ENCODE data around the gene CERK.

The CERK gene

DNA sequence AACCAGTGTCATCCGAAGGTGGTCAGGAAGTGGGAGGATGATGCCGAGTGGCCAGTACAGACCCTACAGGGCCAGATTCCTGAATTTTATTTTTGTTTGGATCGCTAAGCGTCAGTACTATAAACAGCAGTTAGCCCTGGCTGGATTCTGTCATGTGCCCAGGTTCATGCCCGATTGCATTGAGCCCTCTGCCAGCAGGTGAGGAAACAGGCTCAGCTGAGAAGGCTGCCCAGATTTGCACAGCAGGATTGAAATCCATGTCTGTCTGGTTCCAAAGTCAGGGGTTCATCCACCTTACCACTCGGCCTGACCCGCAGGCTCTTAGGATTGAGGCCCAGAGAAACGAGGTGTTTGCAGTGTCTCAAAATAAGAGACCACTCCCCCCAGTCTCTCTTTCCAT, 15.3 kb upstream of the CERK start:
- no peak for DNase-seq
- intact Hi-C loops (cut with DNase I), result no loop called here

DNA sequence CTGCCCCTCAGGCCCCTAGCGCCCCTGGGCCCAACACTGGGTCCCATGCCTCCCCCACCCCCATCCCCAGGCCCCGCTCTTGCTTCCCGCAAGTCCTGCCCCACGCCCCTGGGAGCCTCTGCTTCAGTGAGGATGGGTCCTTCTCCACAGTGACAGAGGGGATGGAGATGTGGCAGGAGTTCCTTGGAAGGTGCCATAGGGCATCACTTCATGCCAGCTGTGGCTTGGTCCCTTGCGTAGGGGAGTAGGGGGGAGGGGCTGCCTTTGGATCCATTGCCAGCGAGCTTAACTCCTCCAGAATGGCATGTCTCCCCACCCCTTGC, 14.9 kb upstream of the CERK start:
- intact Hi-C loops (cut with DNase I), result no loop called here
- no peak for DNase-seq

GRCh38 chr22:46752286-46752987, 14.4 kb upstream of the CERK start:
- no peak for DNase-seq
- intact Hi-C loops (cut with DNase I), result no loop called here

DNA sequence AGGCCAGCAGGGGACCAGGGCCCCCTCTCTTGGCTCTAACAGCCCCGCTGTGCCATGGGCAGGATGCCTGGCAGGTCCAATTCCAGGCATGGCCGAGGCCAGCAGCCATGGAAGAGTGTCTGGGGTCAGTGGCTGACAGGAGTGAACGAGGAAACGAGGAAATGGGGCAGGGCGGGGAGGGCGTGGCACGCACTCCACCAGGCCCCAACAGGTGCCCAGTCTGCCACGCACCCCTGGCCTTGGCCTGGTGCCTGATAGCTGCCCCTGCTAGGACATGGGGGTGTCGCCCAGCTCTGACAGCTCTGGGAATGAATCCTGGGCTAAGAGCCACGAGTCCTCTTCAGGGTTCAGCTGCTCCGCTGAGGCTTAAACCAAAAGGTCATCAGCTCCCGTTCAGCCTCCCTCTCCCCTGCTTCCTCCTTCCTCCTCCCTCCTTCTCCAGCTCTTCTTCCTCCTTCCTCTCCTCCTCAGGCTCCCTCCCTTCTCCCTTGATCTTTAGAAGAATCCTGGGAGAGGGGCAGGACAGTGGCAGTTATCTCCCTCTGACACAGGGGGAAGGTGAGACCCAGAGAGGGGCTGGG, 12.9 kb upstream of the CERK start:
- intact Hi-C loops (cut with DNase I), result no loop called here
- DNase-seq, result no peak

DNA sequence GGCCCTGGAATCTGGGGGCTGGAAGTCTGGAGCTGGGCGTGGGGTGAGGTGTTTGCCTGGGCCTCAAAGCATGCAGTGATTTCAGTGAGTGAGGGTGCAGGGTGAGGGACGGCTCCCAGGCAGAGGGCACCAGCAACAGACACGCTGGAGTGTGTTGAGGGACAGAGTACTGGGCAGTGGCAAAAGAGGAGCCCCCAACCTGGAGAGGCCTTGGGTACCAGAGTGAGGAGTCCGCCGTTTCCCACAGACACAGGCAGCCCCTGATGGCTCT, 12.4 kb upstream of the CERK start:
- no peak for DNase-seq
- intact Hi-C loops (cut with DNase I), result no loop called here

DNA sequence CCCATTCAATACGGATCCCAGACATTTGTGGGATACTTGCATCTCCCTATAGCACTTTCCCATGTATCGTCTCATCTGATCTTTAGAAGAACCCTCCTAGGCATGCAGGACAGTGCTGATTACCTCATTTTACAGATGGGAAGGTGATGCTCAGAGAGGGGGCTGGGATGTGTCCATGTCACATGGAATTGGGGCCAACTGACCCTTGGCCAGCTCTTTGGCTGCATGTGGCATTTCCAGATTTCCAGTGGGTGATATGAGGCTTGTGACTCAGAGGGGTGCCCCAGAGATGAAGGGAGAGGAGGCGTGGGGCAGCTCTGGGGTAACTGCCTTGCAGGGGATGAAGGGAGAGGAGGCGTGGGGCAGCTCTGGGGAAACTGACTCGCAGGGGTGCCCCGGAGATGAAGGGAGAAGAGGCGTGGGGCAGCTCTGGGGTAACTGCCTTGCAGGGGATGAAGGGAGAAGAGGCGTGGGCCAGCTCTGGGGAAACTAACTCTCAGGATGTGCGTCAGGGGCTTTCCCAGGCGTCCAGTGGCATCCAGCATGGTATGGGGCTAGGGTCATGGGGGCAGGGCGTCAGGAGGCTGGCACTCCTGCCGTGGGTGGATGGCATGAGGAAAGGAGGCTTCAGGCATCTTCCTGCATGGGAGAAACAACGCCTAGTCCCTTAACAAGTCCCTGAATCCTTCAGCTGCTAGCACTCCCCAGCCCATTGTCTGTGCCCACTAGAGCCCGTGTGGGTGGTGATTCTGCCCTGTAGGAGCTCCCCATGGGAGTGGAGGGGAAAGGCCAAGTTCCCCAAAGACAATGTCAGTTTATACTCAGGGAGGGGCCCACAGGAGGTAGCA, 11.9 kb upstream of the CERK start:
- intact Hi-C loops (cut with DNase I), result no loop called here
- no peak for DNase-seq

- intact Hi-C loops (cut with DNase I), result no loop called here
- no peak for DNase-seq
Measured at GRCh38 chr22:46748908-46749675, 11.0 kb upstream of the CERK start.

- DNase-seq, result no peak
- intact Hi-C loops (cut with DNase I), result no loop called here
Measured at GRCh38 chr22:46748206-46748907, 10.3 kb upstream of the CERK start.

DNA sequence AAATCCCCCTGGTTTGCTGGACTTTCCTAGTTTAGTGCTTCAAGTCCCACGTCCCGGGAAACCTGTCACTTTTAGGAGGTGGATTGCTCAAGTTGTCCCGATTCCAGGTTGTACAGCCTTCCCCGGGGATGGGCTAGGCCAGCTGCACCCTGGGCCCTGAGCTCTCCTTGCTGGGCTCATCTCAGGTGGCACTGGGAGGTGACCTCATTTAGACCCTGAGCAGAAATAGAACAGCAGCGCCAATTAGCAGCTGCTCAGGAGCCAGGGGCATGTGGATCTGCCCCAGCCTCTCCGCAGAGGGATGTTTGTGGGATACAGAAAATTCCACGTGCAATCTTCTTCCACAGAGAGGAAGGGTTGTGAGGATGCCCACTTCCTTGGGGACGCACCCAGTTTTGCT, 9.6 kb upstream of the CERK start:
- intact Hi-C loops (cut with DNase I), result no loop called here
- no peak for DNase-seq

- no peak for DNase-seq
Measured at GRCh38 chr22:46746620-46747019, 8.6 kb upstream of the CERK start.

DNA sequence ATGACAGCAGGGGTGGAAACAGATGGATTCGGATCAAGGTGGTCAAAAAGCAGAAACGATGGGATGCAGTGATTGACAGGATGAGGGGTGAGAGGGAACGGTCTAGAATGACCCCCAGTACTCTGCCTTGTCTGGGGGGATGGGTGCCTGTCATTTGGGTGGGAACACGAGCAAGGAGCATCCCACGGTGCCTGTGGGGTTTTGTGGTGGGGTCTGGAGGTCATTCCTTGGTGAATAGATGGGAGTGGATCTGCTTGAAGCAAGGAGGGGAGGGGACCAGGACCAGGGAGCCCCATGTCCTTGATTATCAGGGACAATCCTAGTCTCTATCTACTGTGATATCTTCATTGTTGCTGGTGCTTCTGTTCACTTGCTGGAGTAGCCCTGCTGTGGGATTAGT, 8.1 kb upstream of the CERK start:
- DNase-seq, result no peak
- intact Hi-C loops (cut with DNase I), result no loop called here

More at GRCh38 chr22:46746620-46747019, 8.6 kb upstream of the CERK start:
- intact Hi-C loops (cut with DNase I), result no loop called here

GRCh38 chr22:46744581-46744980, 6.5 kb upstream of the CERK start:
- no peak for DNase-seq
- intact Hi-C loops (cut with DNase I), result no loop called here

- DNase-seq, result no peak
Measured at GRCh38 chr22:46742576-46743221, 4.6 kb upstream of the CERK start.

GRCh38 chr22:46741974-46742519, 4.0 kb upstream of the CERK start:
- intact Hi-C loops (cut with DNase I), result no loop called here

More at GRCh38 chr22:46742576-46743221, 4.6 kb upstream of the CERK start:
- intact Hi-C loops (cut with DNase I), result no loop called here

DNA sequence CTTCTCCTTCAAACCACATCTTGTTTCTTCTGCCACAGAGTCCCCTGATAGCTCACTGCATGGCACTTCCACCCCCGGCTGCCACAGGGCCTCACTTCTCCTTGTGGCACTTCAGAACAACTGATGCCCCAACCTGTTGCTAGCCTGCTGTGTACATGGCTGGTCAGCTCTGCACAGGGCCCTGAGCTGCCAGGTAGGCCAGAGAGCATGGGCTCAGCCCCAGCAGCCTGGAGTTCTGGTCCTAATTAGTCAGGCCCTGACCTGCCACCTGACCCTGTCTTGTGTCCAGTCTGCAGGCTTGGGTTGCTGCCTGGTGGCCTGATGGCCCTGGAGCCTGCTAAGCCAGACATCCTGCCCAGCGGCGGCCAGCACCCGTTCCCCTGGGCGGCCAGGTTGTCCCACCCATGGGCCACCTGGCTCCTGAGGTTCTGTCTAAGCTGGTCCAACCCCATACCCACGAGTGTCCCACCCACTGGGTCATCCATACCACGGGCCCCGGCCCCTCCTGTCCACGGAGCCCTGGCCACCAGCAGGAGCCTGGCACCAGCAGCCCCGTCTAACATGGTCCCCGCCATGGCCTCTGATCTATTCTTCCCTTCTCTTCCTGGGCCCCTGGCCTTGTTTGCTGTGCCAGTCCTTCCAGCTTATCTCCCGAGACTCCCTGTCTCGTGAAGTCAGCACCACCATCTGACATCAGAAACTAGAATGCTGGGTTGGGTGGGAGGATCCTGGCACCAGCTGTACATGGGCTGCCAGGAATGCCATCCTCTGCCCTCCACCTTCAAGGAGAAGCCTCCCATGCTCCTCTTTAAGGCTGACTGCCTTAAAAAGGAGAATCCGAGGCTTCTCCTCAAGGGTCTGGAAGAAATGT, 3.1 kb upstream of the CERK start:
- intact Hi-C loops (cut with DNase I), result no loop called here
- no peak for DNase-seq

More at GRCh38 chr22:46741974-46742519, 4.0 kb upstream of the CERK start:
- DNase-seq, result no peak

DNA sequence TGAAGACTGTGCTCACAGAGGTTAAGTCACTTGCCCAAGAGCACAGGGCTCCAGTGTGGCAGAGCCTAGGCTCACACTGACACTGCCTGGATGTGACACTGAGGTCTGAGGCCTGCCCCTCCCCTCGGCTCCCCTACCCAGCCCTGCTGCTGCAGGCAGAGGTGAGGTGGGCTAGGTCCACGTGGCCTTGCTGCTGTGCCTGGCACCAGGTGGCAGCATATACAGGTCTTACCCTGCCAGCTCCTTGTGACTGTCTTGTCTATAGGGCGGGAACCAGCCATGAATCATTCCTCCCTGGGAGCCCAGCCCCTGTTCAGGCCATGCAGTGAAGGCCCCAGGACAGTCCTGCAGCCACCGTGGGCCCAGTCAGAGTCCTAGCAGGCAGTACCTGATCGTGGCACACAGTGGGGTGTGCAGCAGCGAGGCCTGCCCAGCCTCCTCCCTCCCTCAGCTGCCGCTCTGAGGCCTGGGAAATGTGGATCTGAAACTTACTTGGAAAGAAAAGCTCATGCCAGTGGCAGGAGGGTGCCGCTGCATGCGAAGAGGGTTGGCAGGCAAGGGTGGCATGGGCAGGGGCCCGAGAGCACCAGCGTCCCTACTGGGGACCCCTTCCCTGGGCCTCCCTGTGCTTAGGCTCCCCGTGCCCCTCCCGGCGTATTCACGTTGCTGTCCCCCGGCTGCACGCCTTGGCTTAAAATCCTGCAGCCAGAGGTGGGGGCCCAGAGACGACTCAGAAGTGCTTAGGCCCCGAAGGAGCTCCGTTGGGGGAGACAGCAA, 1.2 kb upstream of the CERK start:
- DNase-seq, result peak in 30 of 42 donors; percentile 21 to 84 (median 56)
- intact Hi-C loops (cut with DNase I), result loop anchor here (10.0 kb wide), 1 partner anchor 154 kb away; no protein-coding TSS in a partner anchor
